ENCODE results near the gene PIP4K2C. TPM values are rescaled to one million over a fixed set of nuclear protein-coding genes. Genes with fewer than 3 reads are reported as not detected.

The PIP4K2C gene
- total RNA-seq, 4 donors from 2014 or later = 22.7 to 30.7 (median 29.0) TPM

GRCh38 chr12:57591782-57592325 is 862 bp downstream of the PIP4K2C start:
- H3K27ac ChIP-seq (replicated peaks in 1 of 4) = peak overlapping the region; percentile 72 to 84 (median 81)

GRCh38 chr12:57592551-57593165 is 1.7 kb downstream of the PIP4K2C start:
- Histone ChIP-seq H3K27ac (replicated peaks in 1 of 4) (no peak overlapping the region), H3K36me3 (peaks cover 12 to 39% (median 26%) of the 10 kb centered on the region in 4 donors), H3K4me3 (no peak overlapping the region), H3K4me1 (peaks cover 7 to 34% (median 25%) of the 10 kb centered on the region in 4 donors), H3K27me3 (peaks cover 0 to 2% (median 0%) of the 10 kb centered on the region in 4 donors), H3K9me3 (no peaks in the 10 kb centered on the region)
- WGBS = 78% methylated on average over 2 of the region's 2 CpGs
- DNase-seq (ENCODE audit: extremely low spot score) = no peak
- intact Hi-C loops (cut with DNase I) = no loop called here
- TF ChIP-seq EP300 (IDR thresholded peaks at IDR 0.05) (no peak), CTCF (IDR thresholded peaks at IDR 0.05) (no peak), POLR2A (IDR thresholded peaks at IDR 0.05; ENCODE audit: low read depth) (no peak), POLR2AphosphoS5 (IDR thresholded peaks at IDR 0.05) (no peak)

More at GRCh38 chr12:57591782-57592325, 862 bp downstream of the PIP4K2C start:
- H3K27me3 ChIP-seq = peaks cover 0 to 6% (median 0%) of the 10 kb centered on the region in 4 donors
- peaks cover 7 to 34% (median 25%) of the 10 kb centered on the region in 4 donors for H3K4me1 ChIP-seq
- H3K4me3 ChIP-seq = peak overlapping the region; percentile 69 to 95 (median 77)
- intact Hi-C loops (cut with DNase I) = no loop called here
- TF ChIP-seq EP300 (IDR thresholded peaks at IDR 0.05) (no peak), CTCF (IDR thresholded peaks at IDR 0.05) (no peak), POLR2A (IDR thresholded peaks at IDR 0.05; ENCODE audit: low read depth) (no peak), POLR2AphosphoS5 (IDR thresholded peaks at IDR 0.05) (no peak)
- peaks cover 12 to 32% (median 21%) of the 10 kb centered on the region in 4 donors for H3K36me3 ChIP-seq
- no peaks in the 10 kb centered on the region for H3K9me3 ChIP-seq
- no peak for DNase-seq (ENCODE audit: extremely low spot score)
- 49% methylated on average over 10 of the region's 10 CpGs for WGBS

- no peaks in the 10 kb centered on the region for H3K9me3 ChIP-seq
- H3K27ac ChIP-seq (replicated peaks in 1 of 4) = no peak overlapping the region
- peaks cover 12 to 44% (median 30%) of the 10 kb centered on the region in 4 donors for H3K36me3 ChIP-seq
- H3K27me3 ChIP-seq = no peaks in the 10 kb centered on the region
- H3K4me3 ChIP-seq = no peak overlapping the region
- no peak for DNase-seq (ENCODE audit: extremely low spot score)
- peaks cover 7 to 34% (median 25%) of the 10 kb centered on the region in 4 donors for H3K4me1 ChIP-seq
- intact Hi-C loops (cut with DNase I) = no loop called here
- WGBS = 89% methylated on average over 4 of the region's 4 CpGs
- TF ChIP-seq EP300 (IDR thresholded peaks at IDR 0.05) (no peak), POLR2AphosphoS5 (IDR thresholded peaks at IDR 0.05) (no peak), POLR2A (IDR thresholded peaks at IDR 0.05; ENCODE audit: low read depth) (no peak), CTCF (IDR thresholded peaks at IDR 0.05) (no peak)
These were observed 2.2 kb downstream of the PIP4K2C start for GRCh38 chr12:57593187-57593586.

GRCh38 chr12:57600395-57600794 is 9.4 kb downstream of the PIP4K2C start:
- Histone ChIP-seq H3K4me1 (peaks cover 14 to 23% (median 18%) of the 10 kb centered on the region in 4 donors), H3K27ac (replicated peaks in 1 of 4) (no peak overlapping the region), H3K4me3 (no peak overlapping the region), H3K36me3 (peaks cover 27 to 75% (median 61%) of the 10 kb centered on the region in 4 donors), H3K9me3 (no peaks in the 10 kb centered on the region), H3K27me3 (no peaks in the 10 kb centered on the region)
- WGBS = 63% methylated on average over 2 of the region's 2 CpGs
- TF ChIP-seq POLR2A (IDR thresholded peaks at IDR 0.05; ENCODE audit: low read depth) (no peak), POLR2AphosphoS5 (IDR thresholded peaks at IDR 0.05) (no peak), EP300 (IDR thresholded peaks at IDR 0.05) (no peak)
- intact Hi-C loops (cut with DNase I) = no loop called here
- no peak for DNase-seq (ENCODE audit: extremely low spot score)

GRCh38 chr12:57602544-57602943 is 11.6 kb downstream of the PIP4K2C start:
- Histone ChIP-seq H3K27ac (replicated peaks in 1 of 4) (peak overlapping the region; percentile 96 to 99 (median 97)), H3K4me1 (peaks cover 18 to 44% (median 33%) of the 10 kb centered on the region in 4 donors), H3K27me3 (no peaks in the 10 kb centered on the region), H3K4me3 (no peak overlapping the region), H3K36me3 (peaks cover 26 to 69% (median 51%) of the 10 kb centered on the region in 4 donors), H3K9me3 (no peaks in the 10 kb centered on the region)
- intact Hi-C loops (cut with DNase I) = no loop called here
- no peak for DNase-seq (ENCODE audit: extremely low spot score)
- TF ChIP-seq EP300 (IDR thresholded peaks at IDR 0.05) (no peak), POLR2AphosphoS5 (IDR thresholded peaks at IDR 0.05) (no peak), CTCF (IDR thresholded peaks at IDR 0.05) (no peak), POLR2A (IDR thresholded peaks at IDR 0.05; ENCODE audit: low read depth) (no peak)

All from esophagus muscularis mucosa (tissue), 4 donors.